Measurements from ENCODE around the gene STARD13. TPM values are rescaled to one million over a fixed set of nuclear protein-coding genes. Genes with fewer than 3 reads are reported as not detected.

Gene STARD13
- total and polyA plus RNA-seq, 2 donors (not counting 1 experiment from before 2014, with no cell fraction given) = 0.06 to 0.22 TPM

GRCh38 chr13:33277946-33278345 lies 7.6 kb downstream of the STARD13 start:
- Mint-ChIP-seq H3K27me3 (peaks cover 13% of the 10 kb centered on the region), H3K4me3 (no peak overlapping the region), H3K4me1 (no peaks in the 10 kb centered on the region), H3K9me3 (ENCODE audit: insufficient read depth) (no peaks in the 10 kb centered on the region), H3K27ac (no peak overlapping the region)
- no peak overlapping the region for H2AFZ ChIP-seq (ENCODE audit: insufficient read depth, low read depth, low read length, poor library complexity, severe bottlenecking)
- no peak overlapping the region for H3K9ac ChIP-seq (ENCODE audit: low read length)
- ChIA-PET POLR2A (no interaction called here), CTCF (no interaction called here)
- H3K9me3 ChIP-seq (ENCODE audit: control extremely low read depth in 1 of 3, control insufficient read depth in 2 of 3, insufficient read depth in 1 of 3, low read length in 2 of 3) = no peaks in the 10 kb centered on the region
- H3K27ac ChIP-seq (ENCODE audit: low read length in 2 of 2) = no peak overlapping the region
- ATAC-seq (ENCODE audit: low read depth) (no peak), DNase-seq (no peak)
- TF ChIP-seq EZH2 (IDR thresholded peaks at IDR 0.05; ENCODE audit: borderline replicate concordance, insufficient read depth, low read depth, low read length, poor library complexity, severe bottlenecking) = no peak
- TF ChIP-seq, protein P1, sequence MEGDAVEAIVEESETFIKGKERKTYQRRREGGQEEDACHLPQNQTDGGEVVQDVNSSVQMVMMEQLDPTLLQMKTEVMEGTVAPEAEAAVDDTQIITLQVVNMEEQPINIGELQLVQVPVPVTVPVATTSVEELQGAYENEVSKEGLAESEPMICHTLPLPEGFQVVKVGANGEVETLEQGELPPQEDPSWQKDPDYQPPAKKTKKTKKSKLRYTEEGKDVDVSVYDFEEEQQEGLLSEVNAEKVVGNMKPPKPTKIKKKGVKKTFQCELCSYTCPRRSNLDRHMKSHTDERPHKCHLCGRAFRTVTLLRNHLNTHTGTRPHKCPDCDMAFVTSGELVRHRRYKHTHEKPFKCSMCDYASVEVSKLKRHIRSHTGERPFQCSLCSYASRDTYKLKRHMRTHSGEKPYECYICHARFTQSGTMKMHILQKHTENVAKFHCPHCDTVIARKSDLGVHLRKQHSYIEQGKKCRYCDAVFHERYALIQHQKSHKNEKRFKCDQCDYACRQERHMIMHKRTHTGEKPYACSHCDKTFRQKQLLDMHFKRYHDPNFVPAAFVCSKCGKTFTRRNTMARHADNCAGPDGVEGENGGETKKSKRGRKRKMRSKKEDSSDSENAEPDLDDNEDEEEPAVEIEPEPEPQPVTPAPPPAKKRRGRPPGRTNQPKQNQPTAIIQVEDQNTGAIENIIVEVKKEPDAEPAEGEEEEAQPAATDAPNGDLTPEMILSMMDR (IDR thresholded peaks at IDR 0.05) = no peak
- H3K36me3 ChIP-seq (replicated peaks in 1 of 2; ENCODE audit: control extremely low read depth in 1 of 2, control insufficient read depth in 1 of 2, extremely low read depth in 1 of 2, insufficient read depth in 2 of 2, low read length in 1 of 2) = no peaks in the 10 kb centered on the region
- H3K4me2 ChIP-seq (replicated peaks; ENCODE audit: low read depth, low read length, poor library complexity, severe bottlenecking) = no peak overlapping the region
- no peaks in the 10 kb centered on the region for H4K20me1 ChIP-seq (ENCODE audit: control insufficient read depth, insufficient read depth, low read length, poor library complexity, severe bottlenecking)
- intact Hi-C loops (cut with micrococcal nuclease) = no loop called here
- H3K79me2 ChIP-seq (ENCODE audit: control insufficient read depth, insufficient read depth, low read length) = no peaks in the 10 kb centered on the region
- no peaks in the 10 kb centered on the region for H3K27me3 ChIP-seq (replicated peaks in 1 of 4; ENCODE audit: control extremely low read depth in 1 of 4, control insufficient read depth in 3 of 4, insufficient read depth in 4 of 4, low read length in 3 of 4)
- no peak overlapping the region for H3K4me3 ChIP-seq (ENCODE audit: control extremely low read depth in 1 of 5, extremely low read depth in 1 of 5, insufficient read depth in 1 of 5, low read depth in 2 of 5, low read length in 4 of 5)
- WGBS (ENCODE audit: insufficient coverage) = no CpG with 5 or more reads among the region's 1 CpG
- no peaks in the 10 kb centered on the region for H3K4me1 ChIP-seq (ENCODE audit: control insufficient read depth in 2 of 2, insufficient read depth in 2 of 2, low read length in 2 of 2)

GRCh38 chr13:33277037-33277740 lies 8.4 kb downstream of the STARD13 start:
- DNase-seq (no peak), ATAC-seq (ENCODE audit: low read depth) (no peak)
- CTCF ChIA-PET = no interaction called here
- Histone ChIP-seq H3K79me2 (ENCODE audit: control insufficient read depth, insufficient read depth, low read length) (no peaks in the 10 kb centered on the region), H3K4me1 (ENCODE audit: control insufficient read depth in 2 of 2, insufficient read depth in 2 of 2, low read length in 2 of 2) (no peaks in the 10 kb centered on the region), H4K20me1 (ENCODE audit: control insufficient read depth, insufficient read depth, low read length, poor library complexity, severe bottlenecking) (no peaks in the 10 kb centered on the region), H3K27ac (ENCODE audit: low read length in 2 of 2) (no peak overlapping the region), H3K4me3 (ENCODE audit: control extremely low read depth in 1 of 5, extremely low read depth in 1 of 5, insufficient read depth in 1 of 5, low read depth in 2 of 5, low read length in 4 of 5) (no peak overlapping the region), H3K4me2 (replicated peaks; ENCODE audit: low read depth, low read length, poor library complexity, severe bottlenecking) (no peak overlapping the region), H2AFZ (ENCODE audit: insufficient read depth, low read depth, low read length, poor library complexity, severe bottlenecking) (no peak overlapping the region), H3K27me3 (replicated peaks in 1 of 4; ENCODE audit: control extremely low read depth in 1 of 4, control insufficient read depth in 3 of 4, insufficient read depth in 4 of 4, low read length in 3 of 4) (no peaks in the 10 kb centered on the region), H3K9ac (ENCODE audit: low read length) (no peak overlapping the region), H3K9me3 (ENCODE audit: control extremely low read depth in 1 of 3, control insufficient read depth in 2 of 3, insufficient read depth in 1 of 3, low read length in 2 of 3) (no peaks in the 10 kb centered on the region), H3K36me3 (replicated peaks in 1 of 2; ENCODE audit: control extremely low read depth in 1 of 2, control insufficient read depth in 1 of 2, extremely low read depth in 1 of 2, insufficient read depth in 2 of 2, low read length in 1 of 2) (no peaks in the 10 kb centered on the region)
- Mint-ChIP-seq H3K4me1 (no peaks in the 10 kb centered on the region), H3K4me3 (no peak overlapping the region), H3K27me3 (peaks cover 18% of the 10 kb centered on the region), H3K27ac (no peak overlapping the region), H3K9me3 (ENCODE audit: insufficient read depth) (no peaks in the 10 kb centered on the region)
- POLR2A ChIA-PET = no interaction called here
- no peak for TF ChIP-seq EZH2 (IDR thresholded peaks at IDR 0.05; ENCODE audit: borderline replicate concordance, insufficient read depth, low read depth, low read length, poor library complexity, severe bottlenecking)
- TF ChIP-seq, protein P1 (IDR thresholded peaks at IDR 0.05) = no peak
- 100% methylated on average over 2 of the region's 4 CpGs for WGBS (ENCODE audit: insufficient coverage)
- intact Hi-C loops (cut with micrococcal nuclease) = no loop called here

Measured in B cell (primary cell).